Left ventricle myocardium inferior (tissue), 1 donor: ENCODE measurements around the gene SCTR. TPM values are rescaled to one million over a fixed set of nuclear protein-coding genes. Genes with fewer than 3 reads are reported as not detected.

Experiments used
- DNase-seq: peaks from one replicate; pipeline ENCODE4 v3.0.0-alpha.2; 2020
- H3K27ac ChIP-seq: fragments of 200-600 bp; replicated peaks from 2 replicates; pipeline ENCODE4 v1.8.0; 2021
- H3K27me3 ChIP-seq: fragments of 200-600 bp; 2 replicates; pipeline ENCODE4 v1.8.0; 2021; ENCODE audit warnings: low read depth
- H3K36me3 ChIP-seq: fragments of 200-600 bp; 2 replicates; pipeline ENCODE4 v1.8.0; 2021
- H3K4me1 ChIP-seq: fragments of 200-600 bp; 2 replicates; pipeline ENCODE4 v1.8.0; 2021
- H3K4me3 ChIP-seq: fragments of 200-600 bp; 2 replicates; pipeline ENCODE4 v1.8.0; 2021; ENCODE audit warnings: mild to moderate bottlenecking, moderate library complexity
- H3K9me3 ChIP-seq: fragments of 200-600 bp; replicated peaks from 2 replicates; pipeline ENCODE4 v1.8.0; 2021
- intact Hi-C: fragments of 100-400 bp; cut with micrococcal nuclease; formaldehyde crosslinking; loops from one replicate; pipeline ENCODE4 v1.11.0; 2022
- total RNA-seq: library from RNA; stranded (reverse); fragmentation: NEBNext Ultra II Directional; extraction: Animal tissue kit (Norgen Biotek cat#: 25700); gene quantifications from one replicate; pipeline ENCODE4 v1.2.1, GENCODE V29; 2021
- TF ChIP-seq, protein P1 (sequence below): fragments of 200-600 bp; IDR thresholded peaks from 2 replicates; pipeline ENCODE4 v1.8.0; 2021; ENCODE audit warnings: antibody characterized with exemption, mild to moderate bottlenecking, borderline replicate concordance
- donor health status: DM: no; HTN: yes; CAD: no; lungs with severe emphysema.

Gene SCTR
- total RNA-seq, 1 donor from 2014 or later: 1.2 TPM

DNA sequence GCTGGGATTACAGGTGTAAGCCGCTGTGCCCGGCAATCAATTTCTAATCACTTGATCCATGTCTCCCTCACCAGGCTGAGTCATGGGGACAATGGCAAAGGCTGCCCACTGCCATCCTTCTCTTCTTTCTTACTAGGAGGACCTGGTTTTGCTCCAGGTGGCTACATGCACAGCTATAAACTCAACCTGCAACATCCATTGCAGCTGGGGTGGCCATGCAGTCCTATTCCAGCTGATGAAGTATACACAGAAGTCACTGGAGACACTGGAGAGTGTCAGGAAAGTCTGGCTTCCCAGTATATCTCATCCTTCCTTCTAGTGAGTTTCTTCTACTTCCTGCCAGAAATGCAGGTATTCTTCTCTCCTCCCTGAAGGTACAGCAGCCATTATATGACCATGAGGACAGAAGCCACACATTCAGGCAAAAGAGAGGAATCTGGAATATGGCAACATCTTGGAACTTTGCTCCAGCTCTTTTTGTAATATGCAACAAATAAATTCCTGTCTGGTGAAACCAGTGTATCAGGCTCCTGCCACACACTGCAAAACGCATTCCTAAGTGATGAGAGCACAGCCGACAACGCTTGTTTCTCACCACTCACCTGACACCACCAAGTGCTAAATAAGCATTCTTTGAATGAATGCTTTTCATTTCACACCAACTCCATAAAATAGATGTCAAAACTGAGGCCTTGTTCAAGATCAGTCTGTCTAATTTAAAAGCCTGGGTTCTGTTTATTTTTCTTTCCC is 32.3 kb downstream of the SCTR start:
- peaks cover 66% of the 10 kb centered on the region for H3K4me1 ChIP-seq
- no peak overlapping the region for H3K4me3 ChIP-seq
- DNase-seq: no peak
- H3K36me3 ChIP-seq: no peaks in the 10 kb centered on the region
- intact Hi-C loops: no loop called here
- H3K9me3 ChIP-seq: no peaks in the 10 kb centered on the region
- H3K27ac ChIP-seq: peak overlapping the region; percentile 92
- TF ChIP-seq, protein P1, sequence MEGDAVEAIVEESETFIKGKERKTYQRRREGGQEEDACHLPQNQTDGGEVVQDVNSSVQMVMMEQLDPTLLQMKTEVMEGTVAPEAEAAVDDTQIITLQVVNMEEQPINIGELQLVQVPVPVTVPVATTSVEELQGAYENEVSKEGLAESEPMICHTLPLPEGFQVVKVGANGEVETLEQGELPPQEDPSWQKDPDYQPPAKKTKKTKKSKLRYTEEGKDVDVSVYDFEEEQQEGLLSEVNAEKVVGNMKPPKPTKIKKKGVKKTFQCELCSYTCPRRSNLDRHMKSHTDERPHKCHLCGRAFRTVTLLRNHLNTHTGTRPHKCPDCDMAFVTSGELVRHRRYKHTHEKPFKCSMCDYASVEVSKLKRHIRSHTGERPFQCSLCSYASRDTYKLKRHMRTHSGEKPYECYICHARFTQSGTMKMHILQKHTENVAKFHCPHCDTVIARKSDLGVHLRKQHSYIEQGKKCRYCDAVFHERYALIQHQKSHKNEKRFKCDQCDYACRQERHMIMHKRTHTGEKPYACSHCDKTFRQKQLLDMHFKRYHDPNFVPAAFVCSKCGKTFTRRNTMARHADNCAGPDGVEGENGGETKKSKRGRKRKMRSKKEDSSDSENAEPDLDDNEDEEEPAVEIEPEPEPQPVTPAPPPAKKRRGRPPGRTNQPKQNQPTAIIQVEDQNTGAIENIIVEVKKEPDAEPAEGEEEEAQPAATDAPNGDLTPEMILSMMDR: no peak
- peaks cover 18% of the 10 kb centered on the region for H3K27me3 ChIP-seq

DNA sequence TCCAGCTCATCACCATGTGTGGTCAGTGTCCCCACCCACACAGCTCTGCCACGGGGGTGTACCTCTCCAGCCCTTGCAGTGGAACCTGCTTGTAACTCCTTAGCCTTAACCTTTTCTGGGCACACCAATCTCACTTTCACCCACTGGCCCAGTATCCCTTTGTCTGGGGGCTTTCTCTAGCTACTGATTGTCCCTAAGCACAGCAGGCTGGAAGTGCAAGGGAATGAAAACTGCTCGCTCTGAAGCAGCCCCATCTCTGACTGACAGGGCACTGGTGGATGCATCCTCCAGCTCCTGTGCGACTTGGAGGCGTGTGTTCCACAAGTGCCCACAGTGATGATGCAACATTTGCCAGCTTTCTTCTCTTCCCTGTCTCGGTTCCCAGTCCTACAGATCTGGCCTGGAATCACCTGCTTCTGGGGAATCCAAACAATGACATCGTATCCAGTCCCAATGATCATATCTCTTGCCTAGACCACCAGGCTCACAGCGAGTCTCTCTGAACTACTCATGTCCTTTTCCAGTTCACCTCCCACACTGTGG is 33.6 kb downstream of the SCTR start:
- no peak overlapping the region for H3K4me3 ChIP-seq
- H3K27me3 ChIP-seq: peaks cover 8% of the 10 kb centered on the region
- no peaks in the 10 kb centered on the region for H3K9me3 ChIP-seq
- TF ChIP-seq, protein P1: no peak
- H3K36me3 ChIP-seq: no peaks in the 10 kb centered on the region
- no peak for DNase-seq
- peak overlapping the region; percentile 92 for H3K27ac ChIP-seq
- intact Hi-C loops: no loop called here
- H3K4me1 ChIP-seq: peaks cover 67% of the 10 kb centered on the region

DNA sequence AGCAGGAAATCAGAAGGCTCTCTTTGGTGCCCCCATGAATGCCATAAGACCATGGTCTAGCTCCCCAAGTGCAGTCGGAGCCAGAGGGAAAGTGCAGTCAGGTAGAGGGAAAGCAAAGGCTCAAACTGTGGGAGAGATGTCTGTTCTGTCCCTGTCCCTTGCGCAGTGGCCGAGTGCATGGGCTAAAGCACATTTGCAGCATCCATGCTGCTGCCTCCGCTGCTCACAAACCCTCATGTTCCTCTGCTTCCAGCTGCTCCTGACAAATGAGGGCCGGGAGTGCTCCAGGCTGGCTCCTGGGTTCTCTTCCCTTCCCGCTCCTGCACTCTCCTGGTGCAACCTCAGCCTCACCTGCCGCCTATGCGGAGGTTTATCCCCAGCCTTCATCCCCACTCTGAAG is 34.2 kb downstream of the SCTR start:
- intact Hi-C loops: no loop called here
- DNase-seq: no peak
- TF ChIP-seq, protein P1: no peak
- Histone ChIP-seq H3K36me3 (no peaks in the 10 kb centered on the region), H3K4me1 (peaks cover 70% of the 10 kb centered on the region), H3K4me3 (no peak overlapping the region), H3K27ac (peak overlapping the region; percentile 92), H3K9me3 (no peaks in the 10 kb centered on the region), H3K27me3 (peaks cover 2% of the 10 kb centered on the region)

DNA sequence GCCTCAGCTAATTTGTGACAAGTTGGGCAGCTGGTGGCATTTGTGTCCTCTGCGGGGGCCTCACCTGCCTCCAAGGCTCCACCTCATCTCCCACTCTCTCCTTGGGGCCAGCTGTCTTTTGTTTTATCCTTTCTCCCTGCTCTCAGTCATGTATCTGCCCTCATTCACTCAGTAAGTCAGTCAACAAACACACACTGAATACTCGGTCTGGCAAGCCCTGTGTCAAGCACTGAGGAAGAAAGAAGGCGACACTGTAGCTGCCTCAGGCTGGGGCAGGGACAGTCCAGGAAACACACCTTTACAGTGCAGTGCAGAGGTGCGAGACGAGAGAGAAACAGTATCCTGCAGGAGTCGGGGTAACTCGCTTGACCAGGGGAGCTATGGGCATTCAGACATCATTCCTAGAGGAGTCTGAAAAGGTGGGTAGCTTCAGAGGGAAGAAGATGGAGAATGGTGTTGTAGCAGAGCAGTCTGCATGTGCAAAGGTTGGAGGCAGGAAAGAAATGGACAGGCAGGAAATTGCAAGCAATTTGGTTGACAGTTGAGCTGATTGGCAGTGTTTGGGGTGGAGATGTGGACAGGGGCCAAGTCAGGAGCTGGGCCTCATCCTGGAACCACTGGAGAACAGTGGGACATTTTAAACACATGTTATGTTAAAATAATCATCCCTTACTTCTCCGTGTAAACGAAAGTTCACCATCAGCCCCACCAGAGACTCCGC is 34.9 kb downstream of the SCTR start:
- Histone ChIP-seq H3K4me1 (peaks cover 77% of the 10 kb centered on the region), H3K36me3 (no peaks in the 10 kb centered on the region), H3K27ac (peak overlapping the region; percentile 92), H3K9me3 (no peaks in the 10 kb centered on the region), H3K27me3 (no peaks in the 10 kb centered on the region), H3K4me3 (no peak overlapping the region)
- DNase-seq: no peak
- TF ChIP-seq, protein P1: no peak
- intact Hi-C loops: no loop called here

DNA sequence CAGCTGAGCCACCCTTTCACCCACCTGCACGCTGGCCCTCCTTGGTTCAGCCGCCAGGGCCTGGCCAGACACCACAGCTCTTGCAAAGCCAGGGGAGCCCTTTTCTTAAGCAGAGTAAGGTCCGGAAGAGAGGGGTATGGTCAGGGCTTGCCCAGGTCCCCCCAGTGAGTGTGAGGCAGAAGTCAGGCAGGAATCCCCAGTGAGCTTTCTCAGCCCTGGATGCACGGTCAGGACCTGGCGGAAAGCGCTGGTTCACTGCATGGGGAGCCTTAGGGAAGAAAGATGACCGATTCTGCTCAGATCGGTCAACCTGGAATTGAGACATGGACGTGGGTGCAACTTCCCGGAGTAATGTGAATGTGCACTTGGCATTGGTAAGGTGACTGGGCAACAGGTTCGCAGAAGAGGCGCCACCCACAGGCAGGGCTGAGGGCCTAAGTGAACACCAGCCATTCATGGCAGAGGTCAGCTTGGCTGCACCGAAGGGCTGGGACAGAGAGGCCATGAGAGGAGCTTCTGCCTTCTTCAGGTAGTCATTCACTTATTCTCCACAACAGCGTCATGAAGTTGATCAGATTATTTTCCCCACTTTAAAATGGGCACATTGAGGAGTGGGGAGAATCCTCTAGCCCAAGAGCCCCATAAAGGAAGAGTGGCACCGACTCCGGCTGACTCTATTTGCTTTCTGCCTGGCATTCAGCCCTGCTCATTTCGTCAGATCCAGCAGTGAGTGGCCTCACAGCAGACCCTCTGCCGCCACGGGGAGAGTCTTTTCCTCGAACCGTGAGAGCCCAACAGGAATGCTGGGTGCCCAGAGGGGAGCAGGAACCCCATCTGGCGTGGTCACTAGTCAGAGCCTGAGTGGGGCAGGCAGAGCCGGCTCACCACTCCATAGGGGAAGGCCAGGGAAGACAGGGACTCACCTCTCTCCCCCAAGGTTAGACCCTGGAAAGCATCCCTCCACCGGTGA is 35.8 kb downstream of the SCTR start:
- intact Hi-C loops: no loop called here
- peaks cover 86% of the 10 kb centered on the region for H3K4me1 ChIP-seq
- DNase-seq: no peak

More for the DNA sequence above, 35.8 kb downstream of the SCTR start:
- TF ChIP-seq, protein P1: no peak
- H3K27me3 ChIP-seq: no peaks in the 10 kb centered on the region
- H3K27ac ChIP-seq: peak overlapping the region; percentile 92
- H3K9me3 ChIP-seq: no peaks in the 10 kb centered on the region
- H3K36me3 ChIP-seq: no peaks in the 10 kb centered on the region
- H3K4me3 ChIP-seq: no peak overlapping the region
